Measurements from ENCODE around the gene HOXB6.

The HOXB6 gene

GRCh38 chr17:48621410-48622392 is 16.9 kb upstream of the HOXB6 start:
- DNase-seq = no peak

DNA sequence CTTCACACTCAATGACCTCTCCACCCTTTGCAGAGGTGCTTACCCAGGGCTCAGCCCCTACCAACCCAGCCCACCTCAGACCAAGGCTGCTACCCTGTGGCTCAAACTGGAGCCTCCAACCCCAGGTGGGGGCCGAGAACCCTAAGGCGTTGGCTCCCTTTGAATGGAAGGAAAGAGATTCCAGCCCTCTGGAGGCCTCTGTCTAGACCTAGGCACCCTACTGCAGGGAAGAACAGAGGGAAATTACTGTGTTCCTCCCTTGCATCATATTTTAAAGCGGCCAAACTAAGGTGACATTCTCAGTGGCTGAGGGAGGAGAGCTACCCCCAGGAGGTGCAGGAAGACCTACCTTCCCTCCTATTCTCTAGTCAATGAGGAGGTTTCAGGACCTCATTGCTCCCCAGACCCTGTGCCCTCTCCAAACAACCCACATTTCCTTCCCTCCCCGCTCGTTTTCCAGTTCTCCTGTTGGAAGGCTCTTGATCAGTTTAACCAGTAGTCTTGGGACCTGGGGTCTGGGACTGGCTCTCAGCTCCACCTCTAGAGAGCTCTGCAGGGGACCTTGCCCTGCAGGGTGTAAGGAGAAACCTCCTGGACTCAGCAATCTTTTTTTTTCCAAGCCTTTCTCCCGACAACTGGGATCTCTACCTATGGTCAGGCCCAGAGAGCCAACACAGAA is 15.8 kb upstream of the HOXB6 start:
- no peak for DNase-seq

DNA sequence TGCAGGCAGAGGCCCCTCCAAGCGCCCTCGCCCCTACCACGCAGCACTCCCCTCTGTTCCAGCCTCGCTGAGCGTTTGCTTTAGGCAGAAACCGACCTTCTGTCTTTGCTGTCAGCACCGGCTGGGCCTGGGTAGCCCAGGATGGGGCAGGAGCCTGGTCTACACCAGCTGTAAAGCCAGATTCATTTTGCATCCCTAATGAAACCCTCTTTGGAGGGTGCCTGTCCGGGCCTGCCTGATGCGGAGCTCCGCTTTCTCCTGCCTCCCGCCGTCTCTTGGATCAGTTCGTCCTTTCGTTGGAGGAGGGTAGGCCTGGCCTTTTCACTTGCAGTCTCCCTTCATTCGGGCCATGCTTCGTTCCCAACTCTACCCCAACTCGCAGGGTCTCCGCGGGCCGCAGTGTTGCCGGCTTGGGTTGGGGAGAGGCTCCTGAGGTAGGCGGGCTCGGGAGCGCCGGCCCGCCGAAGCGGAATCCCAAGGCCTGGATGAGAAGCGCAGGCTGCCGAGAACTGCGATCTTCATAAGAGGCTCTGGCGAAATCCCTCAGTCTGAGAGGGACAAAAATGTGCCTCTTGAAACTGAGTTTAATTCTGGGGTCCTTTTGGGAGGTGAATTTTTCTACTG is 15.2 kb upstream of the HOXB6 start:
- DNase-seq = no peak

GRCh38 chr17:48618256-48618896 is 13.6 kb upstream of the HOXB6 start:
- DNase-seq = peak in 1 of 2 experiments; percentile 29

DNA sequence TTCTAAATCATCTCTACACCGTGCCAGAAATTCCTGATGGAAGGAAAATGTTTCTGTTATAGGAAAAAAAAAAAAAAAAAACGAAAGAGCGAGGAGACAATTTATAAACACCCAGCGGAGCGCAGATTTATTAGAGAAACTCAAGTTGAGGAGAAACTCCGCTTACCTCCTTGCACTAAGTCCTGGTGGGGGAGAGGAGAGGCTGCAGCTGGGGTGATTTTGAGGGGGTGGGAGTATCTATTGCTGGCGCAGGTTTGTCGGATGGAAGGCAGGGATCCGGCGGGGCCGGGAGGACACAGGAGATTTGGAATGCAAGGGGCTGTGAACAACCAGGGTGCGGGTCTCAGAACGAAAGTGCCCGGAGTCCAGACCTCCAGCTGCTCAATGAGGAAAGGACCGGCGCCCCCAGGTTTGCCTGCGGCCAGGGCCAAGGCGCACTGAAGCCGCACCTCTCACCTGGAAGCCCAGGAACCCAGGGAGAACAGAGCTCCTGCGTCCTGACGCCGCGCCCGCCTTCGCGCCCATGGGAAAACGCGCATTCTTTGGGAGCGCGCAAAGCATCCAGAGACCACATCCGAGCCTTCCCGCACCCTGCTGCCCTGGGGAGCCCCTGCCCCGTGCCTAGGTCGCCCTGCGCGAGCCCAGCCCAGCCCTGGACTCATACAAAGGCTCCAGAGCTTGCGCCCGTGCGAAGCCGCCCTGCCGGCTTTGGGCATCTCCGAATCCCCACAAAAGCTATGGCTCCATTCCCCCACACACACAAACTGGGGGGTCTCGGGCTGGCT is 12.9 kb upstream of the HOXB6 start:
- DNase-seq = no peak

GRCh38 chr17:48616717-48617470 is 12.1 kb upstream of the HOXB6 start:
- no peak for DNase-seq

GRCh38 chr17:48615963-48616716 is 11.4 kb upstream of the HOXB6 start:
- no peak for DNase-seq

GRCh38 chr17:48615047-48615962 is 10.5 kb upstream of the HOXB6 start, which contains the start of gene HOXB8:
Gene HOXB8, minus strand, starts transcription at chr17:48615292. Its CDS starts 588 bp downstream, at chr17:48614704.
- DNase-seq = no peak

DNA sequence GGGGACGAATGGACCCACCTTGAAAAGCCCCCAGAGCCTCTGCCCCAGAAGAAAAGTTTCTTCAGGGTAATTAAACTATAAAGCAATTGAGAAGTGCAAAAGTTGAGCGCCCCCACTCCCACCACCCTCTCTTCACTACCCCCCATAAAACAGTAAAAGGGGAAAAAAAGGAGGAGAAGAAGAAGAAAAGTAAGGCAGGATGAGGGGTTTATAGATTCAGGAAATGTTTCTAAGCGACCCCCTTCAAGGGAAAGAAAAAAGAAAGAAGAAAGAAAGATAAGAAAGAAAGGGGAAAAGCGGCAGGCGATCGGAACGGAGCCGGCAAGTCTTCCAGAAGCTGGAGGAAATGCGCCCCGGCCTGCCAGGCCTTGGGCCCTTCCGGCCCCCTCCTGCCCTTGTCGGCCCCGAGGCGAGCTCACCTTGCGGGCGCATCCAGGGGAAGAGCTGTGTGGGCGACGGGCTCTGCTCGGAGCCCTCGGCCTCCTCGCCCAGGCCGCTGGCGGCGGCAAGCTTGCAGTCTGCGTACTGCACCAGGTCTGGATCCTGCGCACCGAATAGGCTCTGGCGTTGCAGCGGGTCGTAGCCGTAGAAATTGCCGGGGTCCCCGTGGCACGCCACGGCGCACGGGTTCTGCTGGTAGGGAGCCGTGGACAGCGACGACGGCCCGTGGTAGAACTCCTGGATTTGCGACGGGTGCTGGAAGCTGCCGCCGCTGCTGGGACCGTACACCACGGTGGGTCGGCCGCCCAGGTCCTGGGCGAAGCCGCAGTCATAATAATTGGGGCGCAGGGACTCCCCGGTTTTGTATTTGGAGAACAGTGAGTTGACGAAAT is 9.3 kb upstream of the HOXB6 start:
- DNase-seq = no peak

DNA sequence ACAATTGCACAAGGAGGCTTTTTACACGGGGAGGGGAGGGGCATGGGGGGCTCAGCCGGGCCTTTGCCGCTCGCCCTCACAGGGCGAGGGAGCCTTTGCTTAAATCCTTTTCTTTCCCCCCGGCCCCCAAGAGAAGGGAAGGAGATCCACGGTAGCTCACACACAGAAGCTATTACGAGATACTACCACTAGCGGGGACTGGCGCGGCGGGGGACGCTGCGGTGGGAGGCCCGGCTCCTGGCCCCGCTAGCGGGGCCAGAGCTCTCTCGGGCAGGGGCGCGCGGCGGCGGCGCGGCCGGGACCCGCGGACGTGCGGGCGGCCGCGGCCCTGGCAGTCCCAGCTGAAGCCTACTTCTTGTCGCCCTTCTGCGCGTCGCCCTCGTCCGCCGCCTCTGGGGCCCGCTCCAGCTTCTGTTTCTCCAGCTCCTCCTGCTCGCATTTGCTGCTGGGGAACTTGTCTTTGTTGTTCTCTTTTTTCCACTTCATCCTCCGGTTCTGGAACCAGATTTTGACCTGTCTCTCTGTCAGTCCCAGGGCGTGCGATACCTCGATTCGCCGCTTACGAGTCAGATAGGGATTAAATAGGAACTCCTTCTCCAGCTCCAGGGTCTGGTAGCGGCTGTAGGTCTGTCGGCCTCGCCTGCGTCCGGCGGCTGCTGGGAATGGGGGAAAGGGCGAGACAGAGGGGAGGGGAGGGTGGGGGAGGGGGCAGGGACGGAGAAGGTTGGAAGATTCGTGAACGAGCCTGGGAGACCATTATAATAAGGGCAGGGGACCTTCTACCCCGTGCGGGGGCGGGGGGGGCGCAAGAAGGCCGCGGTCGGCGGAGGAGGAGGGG is 8.3 kb upstream of the HOXB6 start:
- DNase-seq = no peak

- DNase-seq = no peak
Observed at GRCh38 chr17:48612456-48612853, 7.7 kb upstream of the HOXB6 start.

- DNase-seq = no peak
Observed at GRCh38 chr17:48611681-48612455, 7.1 kb upstream of the HOXB6 start.

- DNase-seq = no peak
Observed at GRCh38 chr17:48611213-48611612, 6.4 kb upstream of the HOXB6 start.

- no peak for DNase-seq
Observed at GRCh38 chr17:48610282-48611211, 5.8 kb upstream of the HOXB6 start, which contains the start of gene HOXB7. Gene HOXB7, minus strand, starts transcription at chr17:48611017. Its CDS starts 99 bp downstream, at chr17:48610918.

GRCh38 chr17:48609759-48610281 is 5.0 kb upstream of the HOXB6 start:
- DNase-seq = no peak
